ENCODE measurements around the gene LRRC41. TPM values are rescaled to one million over a fixed set of nuclear protein-coding genes. Genes with fewer than 3 reads are reported as not detected.

Gene LRRC41
- total RNA-seq, 2 experiments from 2014 or later = 32.1 to 32.2 TPM

DNA sequence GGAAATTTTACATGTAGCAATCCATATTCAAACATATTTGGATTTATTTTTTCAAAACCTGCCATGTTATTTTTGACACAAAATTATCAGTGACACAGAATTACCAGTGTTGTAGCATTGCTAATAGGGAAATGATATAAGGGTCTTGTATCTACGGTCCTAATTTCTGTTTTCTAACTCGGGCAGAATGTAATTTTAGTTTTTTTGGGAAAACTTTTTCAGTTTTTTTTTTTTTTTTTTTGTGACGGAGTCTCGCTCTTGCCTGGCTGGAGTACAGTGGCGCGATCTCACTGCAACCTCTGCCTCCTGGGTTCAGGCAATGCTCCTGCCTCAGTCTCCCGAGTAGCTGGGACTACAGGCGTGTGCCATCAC, 2.7 kb upstream of the LRRC41 start:
- Mint-ChIP-seq H3K27ac (no peak overlapping the region), H3K4me1 (ENCODE audit: low read depth) (peaks cover 34% of the 10 kb centered on the region), H3K4me3 (peak overlapping the region; percentile 44), H3K9me3 (no peaks in the 10 kb centered on the region), H3K36me3 (ENCODE audit: low read depth) (peaks cover 59% of the 10 kb centered on the region), H3K27me3 (no peaks in the 10 kb centered on the region)
- DNase-seq = no peak
- CTCF ChIA-PET = interaction anchor here (1.1 to 1.5 kb wide), 2 partner anchors 27 to 57 kb away, joined by 3 to 4 read pairs; no protein-coding TSS in a partner anchor
- no peak for ATAC-seq
- TF ChIP-seq, protein P1, sequence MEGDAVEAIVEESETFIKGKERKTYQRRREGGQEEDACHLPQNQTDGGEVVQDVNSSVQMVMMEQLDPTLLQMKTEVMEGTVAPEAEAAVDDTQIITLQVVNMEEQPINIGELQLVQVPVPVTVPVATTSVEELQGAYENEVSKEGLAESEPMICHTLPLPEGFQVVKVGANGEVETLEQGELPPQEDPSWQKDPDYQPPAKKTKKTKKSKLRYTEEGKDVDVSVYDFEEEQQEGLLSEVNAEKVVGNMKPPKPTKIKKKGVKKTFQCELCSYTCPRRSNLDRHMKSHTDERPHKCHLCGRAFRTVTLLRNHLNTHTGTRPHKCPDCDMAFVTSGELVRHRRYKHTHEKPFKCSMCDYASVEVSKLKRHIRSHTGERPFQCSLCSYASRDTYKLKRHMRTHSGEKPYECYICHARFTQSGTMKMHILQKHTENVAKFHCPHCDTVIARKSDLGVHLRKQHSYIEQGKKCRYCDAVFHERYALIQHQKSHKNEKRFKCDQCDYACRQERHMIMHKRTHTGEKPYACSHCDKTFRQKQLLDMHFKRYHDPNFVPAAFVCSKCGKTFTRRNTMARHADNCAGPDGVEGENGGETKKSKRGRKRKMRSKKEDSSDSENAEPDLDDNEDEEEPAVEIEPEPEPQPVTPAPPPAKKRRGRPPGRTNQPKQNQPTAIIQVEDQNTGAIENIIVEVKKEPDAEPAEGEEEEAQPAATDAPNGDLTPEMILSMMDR (IDR thresholded peaks at IDR 0.05) = no peak
- POLR2A ChIA-PET = no interaction called here
- intact Hi-C loops (cut with micrococcal nuclease) = no loop called here

DNA sequence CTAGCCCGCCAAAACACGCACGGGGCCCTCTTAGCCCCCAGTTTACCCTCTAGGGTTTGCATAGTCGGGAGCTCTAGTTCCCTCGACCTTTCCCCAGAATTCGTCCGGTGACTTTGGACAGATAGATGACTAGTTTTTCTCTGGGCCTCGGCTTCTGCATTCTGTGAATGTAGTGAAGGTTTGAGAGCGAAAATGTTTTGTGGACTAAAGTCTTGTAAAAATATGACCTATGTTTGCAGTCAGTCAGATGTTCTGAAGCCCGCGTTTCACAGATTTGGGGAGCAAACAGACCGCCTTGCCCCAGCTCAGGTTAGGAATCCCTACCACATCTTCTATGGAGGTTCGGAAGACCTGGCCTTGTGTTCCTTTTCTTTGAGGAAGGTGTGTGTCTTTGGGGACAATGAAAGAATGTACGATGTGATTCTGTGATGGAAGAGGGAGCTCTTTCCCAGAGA, 483 bp upstream of the LRRC41 start:
- no peak for ATAC-seq
- no peak for DNase-seq
- intact Hi-C loops (cut with micrococcal nuclease) = loop anchor here (5.0 kb wide), 1 partner anchor 38 kb away; the partner anchor contains the start of gene NSUN4
- Mint-ChIP-seq H3K27ac (peak overlapping the region; percentile 99), H3K9me3 (no peaks in the 10 kb centered on the region), H3K36me3 (ENCODE audit: low read depth) (peaks cover 47% of the 10 kb centered on the region), H3K4me1 (ENCODE audit: low read depth) (peaks cover 45% of the 10 kb centered on the region), H3K27me3 (no peaks in the 10 kb centered on the region), H3K4me3 (peak overlapping the region; percentile 99)
- TF ChIP-seq, protein P1 (IDR thresholded peaks at IDR 0.05) = no peak
- POLR2A ChIA-PET = interaction anchor here (0.7 to 2.8 kb wide), 25 partner anchors 9 to 312 kb away, joined by 3 to 34 read pairs (median 6); partner anchors contain the start of genes MOB3C, NSUN4 and RAD54L
- CTCF ChIA-PET = interaction anchor here (1.0 to 2.2 kb wide), 9 partner anchors 8 to 59 kb away, joined by 3 to 13 read pairs (median 5); partner anchors contain the start of gene NSUN4

DNA sequence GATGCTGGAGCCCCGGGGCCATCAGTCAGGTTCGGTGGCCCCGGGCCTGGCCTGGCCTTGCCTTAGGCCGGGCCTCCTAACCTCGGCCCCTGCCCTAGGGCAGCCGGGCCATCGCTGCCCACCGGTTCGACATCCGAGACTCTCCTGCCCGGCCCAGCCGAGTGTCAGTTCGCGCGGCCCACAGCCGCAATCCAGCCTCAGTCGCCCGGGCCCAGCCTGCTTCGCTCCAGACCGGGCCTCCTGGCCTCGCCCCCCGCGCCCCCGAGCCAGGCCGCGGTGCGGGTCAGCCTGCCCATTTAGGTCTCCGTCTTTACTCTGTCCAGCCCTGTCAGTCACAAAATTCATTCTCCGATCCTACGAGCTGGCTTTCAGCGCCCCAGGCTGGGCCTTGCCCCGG, 777 bp downstream of the LRRC41 start:
- H3K4me3 Mint-ChIP-seq = peak overlapping the region; percentile 99
- peaks cover 41% of the 10 kb centered on the region for H3K4me1 Mint-ChIP-seq (ENCODE audit: low read depth)
- H3K36me3 Mint-ChIP-seq (ENCODE audit: low read depth) = peaks cover 42% of the 10 kb centered on the region
- intact Hi-C loops (cut with micrococcal nuclease) = loop anchor here (5.0 kb wide), 1 partner anchor 40 kb away; the partner anchor contains the start of gene NSUN4
- POLR2A ChIA-PET = interaction anchor here (0.6 to 2.8 kb wide), 25 partner anchors 8 to 1380 kb away, joined by 3 to 34 read pairs (median 6); partner anchors contain the start of genes MOB3C, NSUN4 and RAD54L
- ATAC-seq (peak; percentile 1), DNase-seq (no peak)
- CTCF ChIA-PET = interaction anchor here (0.8 to 2.2 kb wide), 8 partner anchors 14 to 57 kb away, joined by 3 to 13 read pairs (median 5); partner anchors contain the start of gene NSUN4
- H3K27me3 Mint-ChIP-seq = no peaks in the 10 kb centered on the region
- TF ChIP-seq, protein P1 (IDR thresholded peaks at IDR 0.05) = no peak
- peak overlapping the region; percentile 99 for H3K27ac Mint-ChIP-seq
- no peaks in the 10 kb centered on the region for H3K9me3 Mint-ChIP-seq

DNA sequence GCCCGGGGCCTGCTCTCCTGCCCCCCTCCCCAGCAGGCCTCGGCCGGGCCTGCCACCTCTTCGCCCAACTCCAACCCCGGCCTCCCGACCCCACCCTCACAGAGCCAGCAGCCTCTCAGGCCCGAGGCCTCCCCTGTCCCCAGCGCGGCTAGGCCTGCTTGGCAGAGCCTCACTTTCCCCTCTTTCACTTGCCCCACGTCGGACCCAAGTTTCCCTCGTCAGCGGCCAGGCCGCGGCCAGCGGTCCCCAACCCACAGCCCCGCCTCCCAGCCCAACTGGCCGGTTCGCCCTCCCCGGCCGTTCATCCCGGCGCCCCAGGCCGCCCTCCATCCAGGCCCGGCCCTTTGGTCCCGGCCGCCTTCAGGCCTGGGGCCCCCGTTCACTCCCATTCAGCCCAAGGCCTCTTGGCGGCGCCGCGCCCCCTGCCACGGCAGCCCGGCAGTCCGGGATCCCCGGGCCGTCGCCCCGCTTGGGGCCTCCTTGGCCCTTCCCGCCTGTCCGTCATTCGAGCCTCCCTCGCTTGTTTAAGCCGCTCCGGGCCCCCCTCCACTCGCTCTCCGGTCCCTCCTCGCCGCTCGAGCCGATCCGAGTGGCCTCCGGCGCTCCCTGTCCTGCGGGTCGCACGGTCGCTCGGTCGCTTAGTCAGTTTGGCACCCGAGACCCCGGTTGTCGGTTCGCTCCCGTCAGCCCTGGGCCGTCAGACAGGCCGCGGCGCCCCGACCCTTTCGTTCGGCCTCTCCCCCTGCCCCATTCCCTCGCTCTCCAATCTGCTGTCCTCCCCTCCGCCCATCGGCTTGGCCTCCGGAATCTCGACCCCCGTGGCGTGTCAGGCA, 1.4 kb downstream of the LRRC41 start:
- ChIA-PET CTCF (no interaction called here), POLR2A (interaction anchor here (0.7 to 3.8 kb wide), 13 partner anchors 12 to 63 kb away, joined by 3 to 34 read pairs (median 8); partner anchors contain the start of genes NSUN4 and RAD54L)
- Mint-ChIP-seq H3K36me3 (ENCODE audit: low read depth) (peaks cover 42% of the 10 kb centered on the region), H3K27me3 (no peaks in the 10 kb centered on the region), H3K4me1 (ENCODE audit: low read depth) (peaks cover 36% of the 10 kb centered on the region), H3K9me3 (no peaks in the 10 kb centered on the region), H3K27ac (peak overlapping the region; percentile 99), H3K4me3 (peak overlapping the region; percentile 99)
- ATAC-seq (peak; percentile 22), DNase-seq (peak; percentile 59)
- intact Hi-C loops (cut with micrococcal nuclease) = loop anchor here (5.0 kb wide), 1 partner anchor 40 kb away; the partner anchor contains the start of gene NSUN4
- TF ChIP-seq, protein P1 (IDR thresholded peaks at IDR 0.05) = no peak

All from activated CD8-positive, alpha-beta T cell treated with anti-CD3 and anti-CD28 coated beads for 36 hours (primary cell).